Suprapubic skin (tissue), 4 donors: ENCODE results near the gene DOCK8. TPM values are rescaled to one million over a fixed set of nuclear protein-coding genes. Genes with fewer than 3 reads are reported as not detected.
"Not testable (repeated sequence)": the region's sequence is repeated elsewhere in the genome, so short reads cannot be mapped to it uniquely, and the experiment has no call there.

Experiments used
- DNase-seq, 2 donors: peaks; one replicate each; pipeline ENCODE4 v3.0.0-alpha.2; 2019; ENCODE audit warnings: low spot score in 2 of 2
- H3K27ac ChIP-seq: fragments of 200-600 bp; sonication (generic); one replicate; pipeline ENCODE4 v1.5.1; 2019
- H3K27me3 ChIP-seq: fragments of 200-600 bp; sonication (generic); one replicate; pipeline ENCODE4 v1.5.1; 2019
- H3K36me3 ChIP-seq: fragments of 200-600 bp; sonication (generic); one replicate; pipeline ENCODE4 v1.5.1; 2019
- H3K4me1 ChIP-seq: fragments of 200-600 bp; sonication (generic); one replicate; pipeline ENCODE4 v1.5.1; 2019
- H3K4me3 ChIP-seq: fragments of 200-600 bp; sonication (generic); one replicate; pipeline ENCODE4 v1.5.1; 2019; ENCODE audit warnings: mild to moderate bottlenecking
- H3K9me3 ChIP-seq: fragments of 200-600 bp; sonication (generic); one replicate; pipeline ENCODE4 v1.5.1; 2019
- EP300 ChIP-seq: sonication (generic); formaldehyde crosslinking; IDR thresholded peaks from one replicate; pipeline ENCODE4 v1.6.1; 2017; ENCODE audit warnings: antibody characterized with exemption
- POLR2A ChIP-seq, 2 donors: fragments of 450-650 bp; IDR thresholded peaks; one replicate each; pipeline ENCODE4 v1.6.1; 2017; ENCODE audit warnings: antibody characterized with exemption in 2 of 2, mild to moderate bottlenecking in 2 of 2, moderate library complexity in 2 of 2
- POLR2AphosphoS5 ChIP-seq, 3 donors: sonication (generic); formaldehyde crosslinking; IDR thresholded peaks; one replicate each; pipeline ENCODE4 v1.6.1; 2017; ENCODE audit warnings: antibody characterized with exemption in 3 of 3
- WGBS: methylation state at CpG from one replicate; pipeline ENCODE4 v1.1.5; 2018; 5-methylcytosine and 5-hydroxymethylcytosine counted together
- total RNA-seq, 4 donors: library from RNA; depleted of rRNA; stranded (reverse); fragments of >200 nt; gene quantifications; one replicate each; pipeline ENCODE4 v1.1.0, GENCODE V29; 2016
- TF ChIP-seq, protein P1 (sequence below), 2 donors: fragments of 200-600 bp in 1 of 2; fragments of 450-650 bp in 1 of 2; sonication (generic) in 1 of 2; IDR thresholded peaks; one replicate each; pipeline ENCODE4 v1.5.1; 2016 to 2019; ENCODE audit warnings: antibody characterized with exemption in 2 of 2, mild to moderate bottlenecking in 1 of 2, moderate library complexity in 1 of 2

DOCK8 gene
- total RNA-seq, 4 donors from 2014 or later: 4.1 to 13.3 (median 10.3) TPM

- no peaks in the 10 kb centered on the region for H3K9me3 ChIP-seq
- peaks cover 15% of the 10 kb centered on the region for H3K27me3 ChIP-seq
- WGBS: 62% methylated on average over 1 of the region's 1 CpG
- TF ChIP-seq POLR2A (IDR thresholded peaks at IDR 0.05): no peak
- TF ChIP-seq EP300: no peak
- TF ChIP-seq POLR2AphosphoS5 (IDR thresholded peaks at IDR 0.05): no peak
- TF ChIP-seq, protein P1, sequence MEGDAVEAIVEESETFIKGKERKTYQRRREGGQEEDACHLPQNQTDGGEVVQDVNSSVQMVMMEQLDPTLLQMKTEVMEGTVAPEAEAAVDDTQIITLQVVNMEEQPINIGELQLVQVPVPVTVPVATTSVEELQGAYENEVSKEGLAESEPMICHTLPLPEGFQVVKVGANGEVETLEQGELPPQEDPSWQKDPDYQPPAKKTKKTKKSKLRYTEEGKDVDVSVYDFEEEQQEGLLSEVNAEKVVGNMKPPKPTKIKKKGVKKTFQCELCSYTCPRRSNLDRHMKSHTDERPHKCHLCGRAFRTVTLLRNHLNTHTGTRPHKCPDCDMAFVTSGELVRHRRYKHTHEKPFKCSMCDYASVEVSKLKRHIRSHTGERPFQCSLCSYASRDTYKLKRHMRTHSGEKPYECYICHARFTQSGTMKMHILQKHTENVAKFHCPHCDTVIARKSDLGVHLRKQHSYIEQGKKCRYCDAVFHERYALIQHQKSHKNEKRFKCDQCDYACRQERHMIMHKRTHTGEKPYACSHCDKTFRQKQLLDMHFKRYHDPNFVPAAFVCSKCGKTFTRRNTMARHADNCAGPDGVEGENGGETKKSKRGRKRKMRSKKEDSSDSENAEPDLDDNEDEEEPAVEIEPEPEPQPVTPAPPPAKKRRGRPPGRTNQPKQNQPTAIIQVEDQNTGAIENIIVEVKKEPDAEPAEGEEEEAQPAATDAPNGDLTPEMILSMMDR (IDR thresholded peaks at IDR 0.05): no peak
- no peak overlapping the region for H3K27ac ChIP-seq
- no peaks in the 10 kb centered on the region for H3K36me3 ChIP-seq
- no peak for DNase-seq
- peaks cover 26% of the 10 kb centered on the region for H3K4me1 ChIP-seq
- H3K4me3 ChIP-seq: peak overlapping the region; percentile 71
Observed at GRCh38 chr9:216866-217265, 2.2 kb downstream of the DOCK8 start.

DNA sequence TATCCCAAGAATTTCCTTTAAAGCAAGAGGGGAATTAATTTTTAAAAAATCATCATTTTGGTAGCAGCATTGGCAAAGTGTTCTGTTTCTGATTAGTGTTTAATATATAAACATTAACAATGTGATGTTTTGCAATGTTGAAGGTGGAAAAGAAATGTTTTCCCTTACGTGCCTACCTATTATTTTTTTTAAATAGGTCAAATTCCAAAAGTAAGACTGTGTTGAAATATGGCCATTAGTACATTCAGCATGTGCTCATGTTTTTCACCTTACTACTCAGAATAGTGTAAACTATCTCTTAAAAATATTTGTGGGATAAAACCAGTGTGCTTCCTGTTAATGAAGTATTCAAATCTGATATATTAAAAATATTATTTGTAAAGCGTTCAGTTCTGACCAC is 3.3 kb downstream of the DOCK8 start:
- TF ChIP-seq POLR2AphosphoS5 (IDR thresholded peaks at IDR 0.05): no peak
- no peak for TF ChIP-seq POLR2A (IDR thresholded peaks at IDR 0.05)
- TF ChIP-seq, protein P1 (IDR thresholded peaks at IDR 0.05): no peak
- TF ChIP-seq EP300: no peak
- Histone ChIP-seq H3K27ac (no peak overlapping the region), H3K36me3 (no peaks in the 10 kb centered on the region), H3K9me3 (no peaks in the 10 kb centered on the region), H3K27me3 (peaks cover 15% of the 10 kb centered on the region), H3K4me1 (peaks cover 23% of the 10 kb centered on the region), H3K4me3 (no peak overlapping the region)
- no peak for DNase-seq
- WGBS: 66% methylated on average over 2 of the region's 2 CpGs

DNA sequence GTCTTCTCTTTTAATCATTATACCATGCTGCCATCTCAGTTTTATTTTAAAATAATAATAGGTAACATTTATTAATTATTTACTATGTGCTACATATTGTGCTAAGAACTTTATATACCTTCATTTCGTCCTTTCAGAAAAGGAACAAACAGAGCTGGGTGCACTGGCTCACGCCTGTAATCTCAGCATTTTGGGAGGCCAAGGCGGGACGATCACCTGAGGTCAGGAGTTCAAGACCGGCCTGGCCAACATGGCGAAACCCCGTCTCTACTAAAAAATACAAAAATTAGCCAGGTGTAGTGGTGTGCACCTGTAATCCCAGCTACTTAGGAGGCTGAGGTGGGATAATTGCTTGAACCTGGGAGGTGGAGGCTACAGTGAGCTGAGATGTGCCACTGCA is 4.4 kb downstream of the DOCK8 start:
- peaks cover 22% of the 10 kb centered on the region for H3K4me1 ChIP-seq
- 96% methylated on average over 7 of the region's 7 CpGs for WGBS

DNA sequence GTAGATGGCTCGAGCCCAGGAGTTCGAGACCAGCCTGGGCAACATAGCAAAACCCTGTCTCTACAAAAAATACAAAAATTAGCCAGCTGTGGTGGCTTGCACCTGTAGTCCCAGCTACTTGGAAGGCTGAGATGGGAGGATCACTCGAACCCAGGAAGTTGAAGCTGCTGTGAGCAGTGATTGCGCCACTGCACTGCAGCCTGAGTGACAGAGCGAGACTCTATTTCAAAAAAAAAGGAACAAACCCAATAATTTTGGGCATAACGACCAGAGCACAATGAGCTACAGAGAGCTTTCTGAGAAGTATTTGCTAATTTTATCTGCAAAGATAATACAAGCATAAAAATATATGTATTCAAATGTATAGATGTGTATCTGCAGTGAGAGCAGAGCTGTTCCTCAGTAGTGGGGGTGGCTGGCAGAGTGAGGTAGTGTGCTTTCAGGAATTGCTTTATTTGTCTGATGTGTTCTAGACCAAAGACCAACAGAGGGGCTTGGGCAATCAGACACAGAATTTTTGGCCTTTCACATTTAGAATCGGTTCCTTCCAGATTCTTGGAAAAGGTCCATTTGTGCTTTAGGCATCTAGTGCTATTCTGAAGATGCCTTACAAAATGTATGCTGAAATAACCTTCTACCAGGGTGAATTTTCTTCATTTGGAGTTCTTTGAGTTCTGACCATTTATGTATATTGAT is 5.2 kb downstream of the DOCK8 start:
- H3K4me3 ChIP-seq: no peak overlapping the region
- peaks cover 12% of the 10 kb centered on the region for H3K27me3 ChIP-seq
- H3K36me3 ChIP-seq: no peaks in the 10 kb centered on the region
- H3K9me3 ChIP-seq: no peaks in the 10 kb centered on the region
- H3K4me1 ChIP-seq: peaks cover 14% of the 10 kb centered on the region
- DNase-seq: no peak
- TF ChIP-seq EP300 (no peak), POLR2A (IDR thresholded peaks at IDR 0.05) (no peak), POLR2AphosphoS5 (IDR thresholded peaks at IDR 0.05) (no peak)
- TF ChIP-seq, protein P1 (IDR thresholded peaks at IDR 0.05): no peak
- no peak overlapping the region for H3K27ac ChIP-seq
- 78% methylated on average over 7 of the region's 7 CpGs for WGBS

More for the DNA sequence above, 4.4 kb downstream of the DOCK8 start:
- H3K9me3 ChIP-seq, H3K4me3 ChIP-seq, DNase-seq, H3K27ac ChIP-seq, H3K36me3 ChIP-seq: not testable (repeated sequence)
- peaks cover 15% of the 10 kb centered on the region for H3K27me3 ChIP-seq

DNA sequence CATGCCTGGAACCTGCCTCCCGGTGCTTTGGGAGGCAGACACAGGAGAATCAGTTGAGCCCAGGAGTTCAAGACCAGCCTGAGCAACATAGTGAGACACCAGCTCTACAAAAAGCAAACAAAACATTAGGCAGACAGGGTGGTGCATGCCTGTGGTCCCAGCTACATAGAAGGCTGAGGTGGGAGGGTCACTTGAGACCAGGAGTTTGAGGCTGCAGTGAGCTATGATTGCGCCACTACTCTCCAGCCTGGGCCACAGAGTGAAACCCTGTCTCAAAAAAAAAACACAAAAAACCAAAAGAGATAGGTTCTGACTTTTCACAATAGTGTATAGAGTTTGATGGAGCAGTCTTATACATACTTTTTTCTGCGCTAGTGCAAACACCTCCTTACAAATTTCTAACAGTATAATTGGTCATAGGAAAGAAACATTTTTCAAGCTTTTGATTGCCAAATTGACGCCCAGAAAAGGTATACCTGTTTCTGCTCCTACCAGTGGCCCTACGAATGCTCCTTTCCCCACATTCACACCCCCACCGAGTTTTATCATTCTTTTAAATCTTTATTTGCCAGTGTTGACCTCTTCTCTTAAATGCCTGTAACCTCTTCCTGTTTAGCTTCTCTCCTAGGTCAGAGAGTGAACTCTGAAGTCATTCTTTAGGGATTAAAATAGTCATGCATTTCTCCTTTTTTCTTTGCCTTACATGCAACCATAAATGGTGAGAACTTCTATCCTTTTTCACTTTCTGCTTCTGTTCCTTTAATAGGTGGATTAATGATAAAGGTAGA is 7.5 kb downstream of the DOCK8 start:
- no peaks in the 10 kb centered on the region for H3K4me1 ChIP-seq
- H3K27ac ChIP-seq: no peak overlapping the region
- H3K36me3 ChIP-seq: no peaks in the 10 kb centered on the region
- H3K4me3 ChIP-seq: no peak overlapping the region
- DNase-seq: no peak
- H3K27me3 ChIP-seq: no peaks in the 10 kb centered on the region
- H3K9me3 ChIP-seq: no peaks in the 10 kb centered on the region
- TF ChIP-seq EP300 (no peak), POLR2AphosphoS5 (IDR thresholded peaks at IDR 0.05) (no peak), POLR2A (IDR thresholded peaks at IDR 0.05) (no peak)
- TF ChIP-seq, protein P1 (IDR thresholded peaks at IDR 0.05): no peak
- WGBS: 76% methylated on average over 6 of the region's 6 CpGs
